IMR-90 (cell line): ENCODE results near the gene FHAD1. TPM values are rescaled to one million over a fixed set of nuclear protein-coding genes. Genes with fewer than 3 reads are reported as not detected.
A peak's percentile ranks its signal among the peaks of the same experiment; 100 is the strongest.

Experiments used
- ATAC-seq: fragments of 200-7000 bp; cut with Tn5 transposase; 2 replicates; pipeline ENCODE4 v1.9.1; 2020; ENCODE audit warnings: low read depth, mild to moderate bottlenecking, moderate library complexity
- BruUV-seq: library from RNA; stranded (reverse); fragments of 400-500 nt; replicated peaks from 2 replicates; lab custom pipeline; 2021; lab: Mats Ljungman, UMichigan
- CTCF ChIA-PET: fragments of 300-600 bp; formaldehyde crosslinking; extraction: SDS; loops from one replicate; lab custom pipeline; 2021; ENCODE audit warnings: antibody characterized with exemption; lab: Yijun Ruan, JAX
- POLR2A ChIA-PET: fragments of 300-600 bp; sonication (Branson Sonifier 250); formaldehyde crosslinking; loops from one replicate; lab custom pipeline; 2022; ENCODE audit warnings: antibody characterized with exemption; ENCODE audit not compliant: unreplicated experiment; lab: Charles Lee
- DNase-seq: peaks from one replicate; pipeline ENCODE4 v3.0.0; 2013
- H2AFZ ChIP-seq: replicated peaks from 2 replicates; pipeline ENCODE3; 2013; ENCODE audit warnings: low read length, mild to moderate bottlenecking; ENCODE audit not compliant: poor library complexity
- H2AK5ac ChIP-seq: 2 replicates; pipeline ENCODE4 v1.6.1; 2013; ENCODE audit warnings: low read depth, low read length, inconsistent platforms
- H2AK9ac ChIP-seq: replicated peaks from 2 replicates; pipeline ENCODE3; 2013; ENCODE audit warnings: mild to moderate bottlenecking, low read depth, low read length, moderate library complexity; ENCODE audit not compliant: poor library complexity
- H2BK120ac ChIP-seq: 2 replicates; pipeline ENCODE4 v1.6.1; 2013; ENCODE audit warnings: low read depth, low read length, inconsistent platforms
- H2BK15ac ChIP-seq: 3 replicates; pipeline ENCODE4 v1.6.1; 2013; ENCODE audit warnings: low read depth, low read length, inconsistent platforms
- H2BK20ac ChIP-seq: 2 replicates; pipeline ENCODE4 v1.6.1; 2013; ENCODE audit warnings: low read depth, mild to moderate bottlenecking, inconsistent platforms, low read length, moderate library complexity
- H2BK5ac ChIP-seq: 2 replicates; pipeline ENCODE4 v1.6.1; 2013; ENCODE audit warnings: mild to moderate bottlenecking, low read depth, low read length, inconsistent platforms; ENCODE audit not compliant: poor library complexity, severe bottlenecking
- H3K14ac ChIP-seq: replicated peaks from 2 replicates; pipeline ENCODE4 v1.6.1; 2013; ENCODE audit warnings: low read depth, low read length, inconsistent platforms
- H3K18ac ChIP-seq: 2 replicates; pipeline ENCODE4 v1.6.1; 2013; ENCODE audit warnings: low read depth, low read length, control low read depth
- H3K23ac ChIP-seq: 2 replicates; pipeline ENCODE4 v1.6.1; 2013; ENCODE audit warnings: low read depth, low read length, inconsistent platforms
- H3K27ac ChIP-seq: 2 replicates; pipeline ENCODE4 v1.5.1; 2013; ENCODE audit warnings: mild to moderate bottlenecking, control low read depth, low read length; ENCODE audit not compliant: insufficient read depth
- H3K27me3 ChIP-seq: 2 replicates; pipeline ENCODE4 v1.6.1; 2013; ENCODE audit warnings: low read length; ENCODE audit not compliant: control insufficient read depth, insufficient read depth
- H3K36me3 ChIP-seq: 2 replicates; pipeline ENCODE4 v1.6.1; 2013; ENCODE audit warnings: low read length, mixed read lengths; ENCODE audit not compliant: control insufficient read depth, insufficient read depth
- H3K4ac ChIP-seq: 2 replicates; pipeline ENCODE4 v1.6.1; 2013; ENCODE audit warnings: low read depth, low read length, inconsistent platforms
- H3K4me1 ChIP-seq: 2 replicates; pipeline ENCODE4 v1.6.1; 2013; ENCODE audit warnings: low read length, mixed read lengths; ENCODE audit not compliant: control insufficient read depth, insufficient read depth
- H3K4me2 ChIP-seq: 2 replicates; pipeline ENCODE4 v1.6.1; 2013; ENCODE audit warnings: low read depth, mild to moderate bottlenecking, control low read depth, low read length, moderate library complexity
- H3K4me3 ChIP-seq: 2 replicates; pipeline ENCODE4 v1.5.1; 2013; ENCODE audit warnings: low read depth, mild to moderate bottlenecking, control low read depth, low read length, moderate library complexity; ENCODE audit not compliant: insufficient read depth
- H3K56ac ChIP-seq: 2 replicates; pipeline ENCODE4 v1.6.1; 2013; ENCODE audit warnings: low read length, inconsistent platforms; ENCODE audit not compliant: insufficient read depth; ENCODE audit errors: extremely low read depth
- H3K79me1 ChIP-seq, 2 experiments: 2 replicates each; pipeline ENCODE4 v1.6.1; 2013; ENCODE audit warnings: low read length in 2 of 2, inconsistent platforms in 1 of 2, low read depth in 1 of 2
- H3K9ac ChIP-seq: 2 replicates; pipeline ENCODE4 v1.6.1; 2013; ENCODE audit warnings: low read depth, low read length, control low read depth
- H3K9me1 ChIP-seq: 2 replicates; pipeline ENCODE4 v1.6.1; 2013; ENCODE audit warnings: low read length, inconsistent platforms; ENCODE audit not compliant: insufficient read depth
- H3K9me3 ChIP-seq: 2 replicates; pipeline ENCODE4 v1.6.1; 2013; ENCODE audit warnings: low read length; ENCODE audit not compliant: control insufficient read depth, insufficient read depth
- H4K20me1 ChIP-seq: 2 replicates; pipeline ENCODE4 v1.6.1; 2013; ENCODE audit warnings: low read length, inconsistent platforms; ENCODE audit not compliant: insufficient read depth
- H4K5ac ChIP-seq: 2 replicates; pipeline ENCODE4 v1.6.1; 2013; ENCODE audit warnings: mild to moderate bottlenecking, low read depth, low read length, control low read depth
- H4K8ac ChIP-seq, 2 experiments: 2 replicates each; pipeline ENCODE4 v1.6.1; 2013; ENCODE audit warnings: low read depth in 2 of 2, low read length in 2 of 2, control low read depth in 1 of 2, inconsistent platforms in 1 of 2
- H4K91ac ChIP-seq: 2 replicates; pipeline ENCODE4 v1.6.1; 2013; ENCODE audit warnings: low read depth, low read length, inconsistent platforms; ENCODE audit not compliant: insufficient read depth
- BHLHE40 ChIP-seq: fragments of 150-350 bp; IDR thresholded peaks from 2 replicates; pipeline ENCODE4 v1.6.1; 2016; ENCODE audit warnings: mild to moderate bottlenecking, low read depth, low read length
- CEBPB ChIP-seq: IDR thresholded peaks from 2 replicates; pipeline ENCODE4 v1.6.1; 2012; ENCODE audit warnings: low read depth, low read length, improper control_type of control experiment
- CHD1 ChIP-seq: IDR thresholded peaks from 2 replicates; pipeline ENCODE4 v1.6.1; 2012; ENCODE audit warnings: low read depth, low read length, improper control_type of control experiment
- CTCF ChIP-seq: conservative IDR thresholded peaks from 2 replicates; pipeline ENCODE4 v1.5.1; 2012; ENCODE audit warnings: mild to moderate bottlenecking, low read depth, low read length, improper control_type of control experiment
- ELK1 ChIP-seq: fragments of 150-350 bp; IDR thresholded peaks from 2 replicates; pipeline ENCODE4 v1.6.1; 2016; ENCODE audit warnings: low read depth, mild to moderate bottlenecking, low read length, moderate library complexity, borderline replicate concordance
- FOS ChIP-seq: fragments of 150-350 bp; IDR thresholded peaks from 2 replicates; pipeline ENCODE4 v1.6.1; 2016; ENCODE audit warnings: low read depth, low read length
- MAFK ChIP-seq: IDR thresholded peaks from 2 replicates; pipeline ENCODE4 v1.6.1; 2012; ENCODE audit warnings: low read depth, low read length, improper control_type of control experiment
- MAZ ChIP-seq: IDR thresholded peaks from 2 replicates; pipeline ENCODE4 v1.6.1; 2012; ENCODE audit warnings: low read depth, mild to moderate bottlenecking, low read length, improper control_type of control experiment, moderate library complexity, borderline replicate concordance
- MXI1 ChIP-seq: IDR thresholded peaks from 2 replicates; pipeline ENCODE4 v1.6.1; 2012; ENCODE audit warnings: low read depth, mild to moderate bottlenecking, low read length, moderate library complexity, borderline replicate concordance
- NFE2L2 ChIP-seq: fragments of 150-350 bp; IDR thresholded peaks from 2 replicates; pipeline ENCODE4 v1.6.1; 2016; ENCODE audit warnings: low read depth, mild to moderate bottlenecking, low read length
- POLR2A ChIP-seq: IDR thresholded peaks from 2 replicates; pipeline ENCODE4 v1.6.1; 2012; ENCODE audit warnings: mild to moderate bottlenecking, low read depth, low read length
- RAD21 ChIP-seq: IDR thresholded peaks from 2 replicates; pipeline ENCODE4 v1.6.1; 2012; ENCODE audit warnings: low read length, improper control_type of control experiment
- RCOR1 ChIP-seq: IDR thresholded peaks from 2 replicates; pipeline ENCODE4 v1.6.1; 2012; ENCODE audit warnings: mild to moderate bottlenecking, low read length, improper control_type of control experiment; ENCODE audit not compliant: insufficient replicate concordance
- RFX5 ChIP-seq: IDR thresholded peaks from 2 replicates; pipeline ENCODE4 v1.8.0; 2012; ENCODE audit warnings: low read depth, mild to moderate bottlenecking, low read length, moderate library complexity
- SMC3 ChIP-seq: fragments of 150-350 bp; IDR thresholded peaks from 2 replicates; pipeline ENCODE4 v1.6.1; 2016; ENCODE audit warnings: low read depth, mild to moderate bottlenecking, antibody characterized with exemption, low read length, moderate library complexity
- USF2 ChIP-seq: fragments of 150-350 bp; IDR thresholded peaks from 2 replicates; pipeline ENCODE4 v1.6.1; 2017; ENCODE audit warnings: mild to moderate bottlenecking, antibody characterized with exemption, low read length, low read depth
- WGBS, 2 experiments: methylation state at CpG; one replicate each; pipeline versions ENCODE4 v1.1.5 to v1.1.7; 2013; ENCODE audit warnings: missing lambda C conversion rate in 2 of 2; ENCODE audit not compliant: insufficient read length in 1 of 2; ENCODE audit errors: extremely low coverage in 2 of 2; 5-methylcytosine and 5-hydroxymethylcytosine counted together
- dilution Hi-C: fragments of 300-500 bp; cut with HindIII; formaldehyde crosslinking; loops from one replicate; pipeline ENCODE4 v1.14.3; 2018; ENCODE audit warnings: low sequenced_read_pairs; ENCODE audit not compliant: unreplicated experiment
- in situ Hi-C: fragments of 300-500 bp; cut with MboI; formaldehyde crosslinking; loops from 3 replicates; pipeline ENCODE4 v1.14.3; 2019; ENCODE audit warnings: low sequenced_read_pairs, inconsistent platforms, mixed read lengths
- intact Hi-C: fragments of 100-400 bp; cut with micrococcal nuclease; formaldehyde crosslinking; loops from 2 replicates; pipeline ENCODE4 v1.10.0; 2022
- polyA plus RNA-seq, 3 experiments: library from polyadenylated mRNA; depleted of rRNA; stranded (reverse); fragments of >200 nt; gene quantifications; 2 replicates each; pipeline ENCODE4 v1.2.3, GENCODE V29; 2012; ENCODE audit warnings: low replicate concordance in 1 of 3
- total RNA-seq: library from RNA; depleted of rRNA; stranded (reverse); fragments of >200 nt; gene quantifications from 2 replicates; pipeline ENCODE4 v1.2.3, GENCODE V29; 2012

FHAD1 gene
- total and polyA plus RNA-seq, 2 of the 4 experiments (the other 2 are of a cell fraction) = not detected

- in situ Hi-C loops (loop anchor here (5.0 to 10.0 kb wide), 2 partner anchors 100 to 272 kb away; partner anchors contain the start of gene TMEM51), dilution Hi-C loops (no loop called here), intact Hi-C loops (no loop called here)
- Histone ChIP-seq H3K4me1 (peaks cover 16% of the 10 kb centered on the region), H2BK5ac (peak overlapping the region; percentile 32), H2AFZ (no peak overlapping the region), H3K79me1 (peaks cover 2 to 39% of the 10 kb centered on the region in 2 experiments; a peak in 1 of 4 replicates), H3K9ac (no peak overlapping the region), H4K20me1 (peaks cover 14% of the 10 kb centered on the region), H4K91ac (peak overlapping the region; percentile 27; the same call in 1 of the 2 replicates), H3K23ac (no peak overlapping the region; the same call in 1 of the 2 replicates), H4K5ac (no peak overlapping the region), H3K27me3 (no peaks in the 10 kb centered on the region), H3K9me3 (no peaks in the 10 kb centered on the region), H2BK120ac (peak overlapping the region; percentile 8; the same call in 1 of the 2 replicates), H3K14ac (no peak overlapping the region), H2BK15ac (no peak overlapping the region), H3K56ac (no peak overlapping the region), H3K4me2 (no peak overlapping the region), H3K4ac (peak overlapping the region; percentile 55; the same call in 1 of the 2 replicates), H2AK5ac (peak overlapping the region; percentile 60), H2BK20ac (no peak overlapping the region), H3K18ac (no peak overlapping the region), H4K8ac (no peak overlapping the region), H3K36me3 (peaks cover 7% of the 10 kb centered on the region), H3K4me3 (no peak overlapping the region), H2AK9ac (peak overlapping the region; percentile 77), H3K9me1 (peaks cover 9% of the 10 kb centered on the region), H3K27ac (peak overlapping the region; percentile 16; the same call in 1 of the 2 replicates)
- TF ChIP-seq FOS (no peak), BHLHE40 (no peak), RFX5 (no peak), MAZ (no peak), MAFK (no peak), NFE2L2 (no peak), CHD1 (no peak), CEBPB (no peak), SMC3 (no peak), ELK1 (no peak), USF2 (no peak), RAD21 (no peak), MXI1 (no peak), CTCF (no peak), POLR2A (no peak), RCOR1 (no peak)
- BruUV-seq = no TSS peak
- ATAC-seq = no peak
- ChIA-PET CTCF (interaction anchor here (0.6 to 2.1 kb wide), 9 partner anchors 10 to 457 kb away, joined by 3 to 13 read pairs (median 3); no protein-coding TSS in a partner anchor), POLR2A (no interaction called here)
- DNase-seq = no peak
- WGBS, 2 experiments = no CpG with 5 or more reads among the region's 6 CpGs
Observed at GRCh38 chr1:15427280-15427666, 180.2 kb downstream of the FHAD1 start.
